ENCODE measurements around the gene MTARC1.
A peak's percentile ranks its signal among the peaks of the same experiment; 100 is the strongest.

The MTARC1 gene

GRCh38 chr1:220770245-220770913 lies 16.3 kb upstream of the MTARC1 start:
- no peak for DNase-seq (ENCODE audit: low spot score)

- no peak for DNase-seq (ENCODE audit: low spot score)
These were observed 13.9 kb upstream of the MTARC1 start for GRCh38 chr1:220772846-220773245.

- DNase-seq (ENCODE audit: low spot score), result peak; percentile 38
These were observed 11.4 kb upstream of the MTARC1 start for GRCh38 chr1:220775240-220775853.

GRCh38 chr1:220776254-220776653 lies 10.5 kb upstream of the MTARC1 start:
- no peak for DNase-seq (ENCODE audit: low spot score)

- peak; percentile 62 for DNase-seq (ENCODE audit: low spot score)
These were observed 9.9 kb upstream of the MTARC1 start for GRCh38 chr1:220776720-220777326.

GRCh38 chr1:220783453-220783852 lies 3.3 kb upstream of the MTARC1 start:
- DNase-seq (ENCODE audit: low spot score), result no peak

GRCh38 chr1:220784751-220785150 lies 2.0 kb upstream of the MTARC1 start:
- DNase-seq (ENCODE audit: low spot score), result no peak

GRCh38 chr1:220785166-220786056 lies 1.3 kb upstream of the MTARC1 start:
- no peak for DNase-seq (ENCODE audit: low spot score)

GRCh38 chr1:220786057-220786336 lies 716 bp upstream of the MTARC1 start:
- DNase-seq (ENCODE audit: low spot score), result no peak

- DNase-seq (ENCODE audit: low spot score), result no peak
These were observed 431 bp downstream of the MTARC1 start for GRCh38 chr1:220787069-220787619.

GRCh38 chr1:220788900-220789299 lies 2.2 kb downstream of the MTARC1 start:
- DNase-seq (ENCODE audit: low spot score), result no peak

GRCh38 chr1:220789532-220790147 lies 2.9 kb downstream of the MTARC1 start:
- no peak for DNase-seq (ENCODE audit: low spot score)

- DNase-seq (ENCODE audit: low spot score), result no peak
These were observed 4.6 kb downstream of the MTARC1 start for GRCh38 chr1:220791285-220791684.

GRCh38 chr1:220791956-220792355 lies 5.2 kb downstream of the MTARC1 start:
- DNase-seq (ENCODE audit: low spot score), result no peak

GRCh38 chr1:220796530-220796929 lies 9.8 kb downstream of the MTARC1 start:
- DNase-seq (ENCODE audit: low spot score), result no peak

- DNase-seq (ENCODE audit: low spot score), result no peak
These were observed 10.3 kb downstream of the MTARC1 start for GRCh38 chr1:220797044-220797443.

GRCh38 chr1:220797553-220797952 lies 10.8 kb downstream of the MTARC1 start:
- DNase-seq (ENCODE audit: low spot score), result no peak

- DNase-seq (ENCODE audit: low spot score), result no peak
These were observed 11.6 kb downstream of the MTARC1 start for GRCh38 chr1:220798338-220798737.

- no peak for DNase-seq (ENCODE audit: low spot score)
These were observed 13.5 kb downstream of the MTARC1 start for GRCh38 chr1:220800262-220800661.

- DNase-seq (ENCODE audit: low spot score), result peak; percentile 27
These were observed 16.9 kb downstream of the MTARC1 start for GRCh38 chr1:220803401-220804201.

GRCh38 chr1:220804202-220804586 lies 17.5 kb downstream of the MTARC1 start:
- DNase-seq (ENCODE audit: low spot score), result no peak

All from activated CD4-positive, alpha-beta T cell treated with anti-CD3 and anti-CD28 coated beads, Interleukin-2, Interleukin-4, amounts not matched to agents 100 ng/mL and 50 ng/mL, durations not matched to agents 16 hours and 8 hours (primary cell).